Measurements from ENCODE around the gene SETBP1.

DNA sequence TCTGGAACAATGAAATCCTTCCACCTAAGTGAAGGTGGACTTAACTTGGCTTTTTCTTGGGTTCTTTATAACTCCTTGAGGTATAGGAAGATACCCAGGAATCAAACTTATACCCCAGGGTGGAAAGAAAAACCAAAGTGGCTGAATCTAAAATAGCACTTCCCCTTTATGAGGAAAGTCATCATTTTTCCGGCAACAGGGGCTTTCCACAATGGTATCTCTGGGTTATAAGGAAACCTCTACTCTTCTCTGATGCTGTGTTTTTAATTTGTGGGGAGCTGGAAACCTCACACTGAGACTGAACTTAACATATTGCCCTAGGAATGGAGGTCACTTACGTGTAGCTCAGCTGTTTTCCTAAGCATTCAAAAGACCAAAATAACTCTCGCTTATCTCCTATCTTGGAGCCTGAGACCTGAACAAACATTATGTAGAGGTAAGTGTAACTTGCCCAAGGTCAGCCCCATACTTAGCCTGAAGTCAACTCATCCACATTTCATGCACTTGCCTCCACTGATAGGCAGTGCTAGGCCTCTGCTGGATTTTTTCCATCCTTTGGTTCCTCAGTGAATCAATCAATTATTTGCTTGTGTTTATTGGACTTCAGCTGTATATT, 117.9 kb downstream of the SETBP1 start:
- TF ChIP-seq, protein P1, sequence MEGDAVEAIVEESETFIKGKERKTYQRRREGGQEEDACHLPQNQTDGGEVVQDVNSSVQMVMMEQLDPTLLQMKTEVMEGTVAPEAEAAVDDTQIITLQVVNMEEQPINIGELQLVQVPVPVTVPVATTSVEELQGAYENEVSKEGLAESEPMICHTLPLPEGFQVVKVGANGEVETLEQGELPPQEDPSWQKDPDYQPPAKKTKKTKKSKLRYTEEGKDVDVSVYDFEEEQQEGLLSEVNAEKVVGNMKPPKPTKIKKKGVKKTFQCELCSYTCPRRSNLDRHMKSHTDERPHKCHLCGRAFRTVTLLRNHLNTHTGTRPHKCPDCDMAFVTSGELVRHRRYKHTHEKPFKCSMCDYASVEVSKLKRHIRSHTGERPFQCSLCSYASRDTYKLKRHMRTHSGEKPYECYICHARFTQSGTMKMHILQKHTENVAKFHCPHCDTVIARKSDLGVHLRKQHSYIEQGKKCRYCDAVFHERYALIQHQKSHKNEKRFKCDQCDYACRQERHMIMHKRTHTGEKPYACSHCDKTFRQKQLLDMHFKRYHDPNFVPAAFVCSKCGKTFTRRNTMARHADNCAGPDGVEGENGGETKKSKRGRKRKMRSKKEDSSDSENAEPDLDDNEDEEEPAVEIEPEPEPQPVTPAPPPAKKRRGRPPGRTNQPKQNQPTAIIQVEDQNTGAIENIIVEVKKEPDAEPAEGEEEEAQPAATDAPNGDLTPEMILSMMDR (conservative IDR thresholded peaks at IDR 0.05; ENCODE audit: low read depth, low read length), result no peak
- TF ChIP-seq EZH2 (IDR thresholded peaks at IDR 0.05; ENCODE audit: borderline replicate concordance, low read depth, low read length, poor library complexity, severe bottlenecking), result no peak
